Progenitor cell of endocrine pancreas (in vitro differentiated cells): ENCODE measurements around the gene GLO1. TPM values are rescaled to one million over a fixed set of nuclear protein-coding genes. Genes with fewer than 3 reads are reported as not detected.
A peak's percentile ranks its signal among the peaks of the same experiment; 100 is the strongest.

Source experiments
- DNase-seq: peaks from one replicate; pipeline ENCODE4 v3.0.0; 2021; ENCODE audit warnings: low spot score; ENCODE audit not compliant: unreplicated experiment
- H3K27ac Mint-ChIP-seq: 2 replicates; pipeline ENCODE4 v1.8.0; 2021; ENCODE audit warnings: mild to moderate bottlenecking, moderate library complexity, mixed read lengths
- H3K27me3 Mint-ChIP-seq: 2 replicates; pipeline ENCODE4 v1.8.0; 2021; ENCODE audit warnings: mixed read lengths
- H3K36me3 Mint-ChIP-seq: 2 replicates; pipeline ENCODE4 v1.8.0; 2022; ENCODE audit warnings: mixed read lengths; ENCODE audit not compliant: insufficient read depth
- H3K4me1 Mint-ChIP-seq: 2 replicates; pipeline ENCODE4 v1.8.0; 2021; ENCODE audit warnings: low read depth, mixed read lengths
- H3K4me3 Mint-ChIP-seq: 2 replicates; pipeline ENCODE4 v1.8.0; 2021; ENCODE audit warnings: low read depth, mild to moderate bottlenecking, moderate library complexity, mixed read lengths
- H3K9me3 Mint-ChIP-seq: 2 replicates; pipeline ENCODE4 v1.8.0; 2021; ENCODE audit warnings: low read depth, mixed read lengths
- CTCF ChIP-seq: fragments of 200-600 bp; sonication (generic); IDR thresholded peaks from one replicate; pipeline ENCODE4 v1.5.0; 2021; ENCODE audit warnings: antibody characterized with exemption, mild to moderate bottlenecking; ENCODE audit not compliant: unreplicated experiment
- total RNA-seq: library from RNA; stranded (reverse); gene quantifications from 2 replicates; pipeline ENCODE4 v1.2.1, GENCODE V29; 2021

GLO1 gene
- total RNA-seq, 1 donor from 2014 or later: 97.9 TPM

DNA sequence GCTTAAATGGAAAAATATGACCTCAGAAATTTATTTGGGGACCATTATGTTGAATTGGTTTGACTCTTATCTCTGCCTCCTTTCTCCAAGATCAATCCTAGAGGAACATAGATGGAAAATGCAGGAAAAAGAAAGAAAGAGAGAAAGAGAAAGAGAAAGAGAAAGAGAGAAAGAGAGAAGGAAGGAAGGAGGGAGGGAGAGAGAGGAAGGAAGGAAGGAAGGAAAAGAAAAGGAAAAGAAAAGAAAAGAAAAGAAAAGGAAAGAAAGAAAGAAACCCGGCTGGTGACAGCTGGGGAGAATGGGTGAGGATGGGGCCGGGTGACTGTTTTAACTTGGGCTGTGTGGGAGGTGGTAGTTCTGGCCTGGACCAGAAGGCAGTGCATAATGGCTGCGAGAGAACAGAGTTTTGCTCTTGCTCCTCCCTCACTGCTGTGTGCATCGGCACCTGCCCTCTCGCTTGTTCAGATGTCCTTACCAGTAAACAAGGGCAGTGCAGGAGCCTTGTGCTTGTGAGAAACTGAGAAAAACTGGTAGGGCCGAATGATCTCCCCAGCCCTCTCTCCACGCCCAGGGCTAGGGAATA is 24.7 kb downstream of the GLO1 start:
- DNase-seq: no peak
- TF ChIP-seq CTCF: no peak
- no peaks in the 10 kb centered on the region for H3K9me3 Mint-ChIP-seq
- H3K4me3 Mint-ChIP-seq: no peak overlapping the region
- H3K27ac Mint-ChIP-seq: no peak overlapping the region
- peaks cover 7% of the 10 kb centered on the region for H3K4me1 Mint-ChIP-seq
- no peaks in the 10 kb centered on the region for H3K27me3 Mint-ChIP-seq
- H3K36me3 Mint-ChIP-seq: peaks cover 34% of the 10 kb centered on the region

DNA sequence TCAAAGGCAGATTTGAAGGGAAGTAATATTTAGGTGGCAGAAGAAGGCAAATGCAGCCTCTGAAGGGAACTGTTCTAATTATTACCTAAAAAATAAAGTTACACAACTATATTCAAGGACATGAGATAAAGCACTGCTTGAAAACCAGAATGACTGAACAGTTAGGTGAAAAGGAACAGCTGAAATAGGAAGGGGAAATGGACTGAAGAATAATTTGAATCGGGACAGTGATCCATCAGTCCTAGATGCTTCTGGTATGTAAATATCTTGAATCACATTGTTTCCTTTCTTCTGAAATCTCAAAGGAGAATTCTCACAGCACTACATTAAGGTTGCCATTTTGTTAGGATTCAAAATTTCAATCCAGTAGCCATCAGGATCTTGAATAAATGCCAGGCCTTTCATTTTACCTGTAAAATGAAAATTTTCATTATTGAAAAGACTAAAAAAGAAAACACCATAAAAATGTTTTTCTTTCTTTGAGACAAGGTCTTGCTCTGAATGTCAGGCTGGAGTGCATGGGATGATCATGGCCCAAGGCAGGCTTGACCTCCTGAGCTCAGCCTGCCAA is 25.9 kb downstream of the GLO1 start:
- Mint-ChIP-seq H3K36me3 (peaks cover 33% of the 10 kb centered on the region), H3K4me1 (peaks cover 13% of the 10 kb centered on the region), H3K9me3 (no peaks in the 10 kb centered on the region), H3K27ac (no peak overlapping the region), H3K4me3 (no peak overlapping the region), H3K27me3 (no peaks in the 10 kb centered on the region)
- TF ChIP-seq CTCF: no peak
- no peak for DNase-seq

- Mint-ChIP-seq H3K36me3 (peaks cover 29% of the 10 kb centered on the region), H3K4me1 (peaks cover 15% of the 10 kb centered on the region), H3K4me3 (no peak overlapping the region), H3K27me3 (no peaks in the 10 kb centered on the region), H3K9me3 (no peaks in the 10 kb centered on the region), H3K27ac (no peak overlapping the region)
- TF ChIP-seq CTCF: no peak
- no peak for DNase-seq
Observed at GRCh38 chr6:38676236-38676973, 26.5 kb downstream of the GLO1 start.

GRCh38 chr6:38673397-38674165 is 29.4 kb downstream of the GLO1 start:
- no peak for DNase-seq
- H3K4me3 Mint-ChIP-seq: no peak overlapping the region
- H3K9me3 Mint-ChIP-seq: no peaks in the 10 kb centered on the region
- H3K4me1 Mint-ChIP-seq: peaks cover 15% of the 10 kb centered on the region
- peak overlapping the region; percentile 62 for H3K27ac Mint-ChIP-seq
- TF ChIP-seq CTCF: no peak
- H3K36me3 Mint-ChIP-seq: peaks cover 26% of the 10 kb centered on the region
- H3K27me3 Mint-ChIP-seq: no peaks in the 10 kb centered on the region

GRCh38 chr6:38671885-38672467 is 31.0 kb downstream of the GLO1 start:
- Mint-ChIP-seq H3K4me3 (no peak overlapping the region), H3K27ac (no peak overlapping the region), H3K9me3 (no peaks in the 10 kb centered on the region), H3K4me1 (peaks cover 15% of the 10 kb centered on the region), H3K36me3 (peaks cover 26% of the 10 kb centered on the region), H3K27me3 (no peaks in the 10 kb centered on the region)
- DNase-seq: no peak
- TF ChIP-seq CTCF: peak; percentile 75
